K562 (cell line): ENCODE measurements around the gene FBXO15. TPM values are rescaled to one million over a fixed set of nuclear protein-coding genes. Genes with fewer than 3 reads are reported as not detected.

Source experiments
- ATAC-seq: fragments of 200-7000 bp; cut with Tn5 transposase; 3 replicates; pipeline ENCODE4 v1.9.1; 2020; ENCODE audit warnings: moderate library complexity
- BruUV-seq: library from RNA; stranded (reverse); fragments of 400-500 nt; replicated peaks from 2 replicates; lab custom pipeline; 2021; lab: Mats Ljungman, UMichigan
- CTCF ChIA-PET: fragments of 300-600 bp; formaldehyde crosslinking; extraction: SDS; loops from one replicate; lab custom pipeline; 2021; ENCODE audit warnings: low intra/inter-chr PET ratio; lab: Yijun Ruan, JAX
- POLR2A ChIA-PET: fragments of 300-600, 350-650 bp; sonication (Branson Sonifier 250); formaldehyde crosslinking; extraction: SDS; loops from one replicate; lab custom pipeline; 2021; ENCODE audit warnings: antibody characterized with exemption, inconsistent platforms; lab: Yijun Ruan, JAX
- DNase-seq, 4 experiments: peaks; one replicate each; pipeline versions ENCODE4 v3.0.0 to v3.0.0-alpha.2; 2011 to 2018; ENCODE audit warnings: low spot score in 3 of 4, mixed read lengths in 3 of 4; ENCODE audit errors: extremely low read depth in 1 of 4
- FAIRE-seq: peaks from 2 replicates; lab custom pipeline; 2011; peaks lifted over from hg19 to GRCh38; lab: Jason Lieb, UNC
- H2AFZ ChIP-seq: 2 replicates; pipeline ENCODE4 v1.6.0; 2011; ENCODE audit warnings: low read depth, low read length, control low read depth, inconsistent platforms
- H3K27ac ChIP-seq: fragments of 200-600 bp; 3 replicates; pipeline ENCODE4 v1.8.0; 2011; ENCODE audit warnings: low read depth, mild to moderate bottlenecking, control low read depth, inconsistent platforms, low read length, moderate library complexity, mixed read lengths; ENCODE audit errors: extremely low read depth
- H3K27me3 ChIP-seq, 2 experiments: fragments of 300-600 bp in 1 of 2; 2 replicates in 1 of 2; 3 replicates in 1 of 2; pipeline versions ENCODE4 v1.6.0 to v1.8.0; 2011; ENCODE audit warnings: inconsistent platforms in 2 of 2, low read length in 2 of 2, mild to moderate bottlenecking in 1 of 2, mixed read lengths in 1 of 2, moderate library complexity in 1 of 2; ENCODE audit not compliant: control insufficient read depth in 2 of 2, insufficient read depth in 2 of 2
- H3K36me3 ChIP-seq: fragments of 300-600 bp; 3 replicates; pipeline ENCODE4 v1.8.0; 2011; ENCODE audit warnings: mild to moderate bottlenecking, low read length, inconsistent platforms; ENCODE audit not compliant: control insufficient read depth, insufficient read depth
- H3K4me1 ChIP-seq, 2 experiments: fragments of 200-600 bp in 1 of 2; replicated peaks in 1 of 2; 2 replicates in 1 of 2; 3 replicates in 1 of 2; pipeline versions ENCODE4 v1.5.1 to v1.8.0; 2011; ENCODE audit warnings: inconsistent platforms in 2 of 2, low read length in 2 of 2, mild to moderate bottlenecking in 1 of 2, mixed read lengths in 1 of 2, moderate library complexity in 1 of 2; ENCODE audit not compliant: control insufficient read depth in 2 of 2, insufficient read depth in 2 of 2
- H3K4me2 ChIP-seq: 2 replicates; pipeline ENCODE4 v1.6.1; 2011; ENCODE audit warnings: low read length, control low read depth, inconsistent platforms, mixed read lengths; ENCODE audit not compliant: insufficient read depth
- H3K4me3 ChIP-seq: fragments of 200-600 bp; sonication (generic), shearing (Covaris generic); 2 replicates; pipeline ENCODE4 v1.5.1; 2016; ENCODE audit warnings: control low read depth, inconsistent platforms
- H3K79me2 ChIP-seq: fragments of 200-600 bp; 3 replicates; pipeline ENCODE4 v1.8.0; 2011; ENCODE audit warnings: low read length, inconsistent platforms; ENCODE audit not compliant: control insufficient read depth, insufficient read depth
- H3K9ac ChIP-seq, 2 experiments: 2 replicates each; pipeline versions ENCODE4 v1.6.0 to v1.6.1; 2011; ENCODE audit warnings: low read depth in 2 of 2, low read length in 2 of 2, control low read depth in 1 of 2, inconsistent platforms in 1 of 2, mild to moderate bottlenecking in 1 of 2, mixed read lengths in 1 of 2; ENCODE audit not compliant: insufficient read depth in 1 of 2
- H3K9me1 ChIP-seq: one replicate; pipeline ENCODE4 v1.6.0; 2011; ENCODE audit warnings: inconsistent platforms, mild to moderate bottlenecking, low read length, moderate library complexity; ENCODE audit not compliant: control insufficient read depth, insufficient read depth
- H3K9me3 ChIP-seq: replicated peaks from 2 replicates; pipeline ENCODE4 v1.5.1; 2011; ENCODE audit warnings: low read depth, low read length, inconsistent platforms; ENCODE audit not compliant: control insufficient read depth, insufficient read depth
- H4K20me1 ChIP-seq: replicated peaks from 2 replicates; pipeline ENCODE4 v1.6.1; 2011; ENCODE audit warnings: low read length, inconsistent platforms, mixed read lengths; ENCODE audit not compliant: control insufficient read depth, insufficient read depth
- ATF7 ChIP-seq: fragments of 450-650 bp; IDR thresholded peaks from 2 replicates; pipeline ENCODE4 v1.7.1; 2014; ENCODE audit warnings: mild to moderate bottlenecking, moderate library complexity
- ILK ChIP-seq: fragments of 450-650 bp; IDR thresholded peaks from 2 replicates; pipeline ENCODE4 v1.6.1; 2016; ENCODE audit warnings: missing genetic modification characterization, low read depth, mild to moderate bottlenecking, missing compliant biosample characterization, moderate library complexity, borderline replicate concordance
- IRF2 ChIP-seq: sonication (generic); formaldehyde crosslinking; IDR thresholded peaks from 2 replicates; pipeline ENCODE4 v1.8.1; 2022; ENCODE audit warnings: mild to moderate bottlenecking, missing genetic modification reagents
- KDM1A ChIP-seq, 2 experiments: fragments of 450-650 bp; IDR thresholded peaks; 2 replicates each; pipeline ENCODE4 v1.6.1; 2016; ENCODE audit warnings: mild to moderate bottlenecking in 2 of 2
- LCOR ChIP-seq: sonication (generic); formaldehyde crosslinking; IDR thresholded peaks from 2 replicates; pipeline ENCODE4 v1.8.0; 2022; ENCODE audit warnings: mild to moderate bottlenecking, missing genetic modification reagents
- NCOA1 ChIP-seq: fragments of 450-650 bp; IDR thresholded peaks from 2 replicates; pipeline ENCODE4 v1.6.1; 2016; ENCODE audit warnings: low read depth
- SAFB2 ChIP-seq: fragments of 200-400 bp; formaldehyde crosslinking; IDR thresholded peaks from 2 replicates; pipeline ENCODE4 v1.6.1; 2018; ENCODE audit warnings: borderline replicate concordance, low read length, low read depth, moderate library complexity; ENCODE audit not compliant: severe bottlenecking
- TAF1 ChIP-seq: IDR thresholded peaks from 2 replicates; pipeline ENCODE4 v1.6.1; 2011; ENCODE audit warnings: mild to moderate bottlenecking, low read length, moderate library complexity; ENCODE audit not compliant: insufficient read depth, control insufficient read depth, severe bottlenecking; ENCODE audit errors: extremely low read depth
- TAF9B ChIP-seq: fragments of 450-650 bp; IDR thresholded peaks from 2 replicates; pipeline ENCODE4 v1.6.1; 2018; ENCODE audit warnings: mild to moderate bottlenecking; ENCODE audit not compliant: partially characterized antibody
- TCF7L2 ChIP-seq: fragments of 150-350 bp; IDR thresholded peaks from 2 replicates; pipeline ENCODE4 v1.6.1; 2016; ENCODE audit warnings: low read depth, mild to moderate bottlenecking, low read length, moderate library complexity
- ZNF24 ChIP-seq: fragments of 450-650 bp; IDR thresholded peaks from 2 replicates; pipeline ENCODE4 v1.6.1; 2016
- ZNF592 ChIP-seq: fragments of 450-650 bp; IDR thresholded peaks from 2 replicates; pipeline ENCODE4 v1.6.1; 2017; ENCODE audit warnings: antibody characterized with exemption, mild to moderate bottlenecking
- ZNF778 ChIP-seq: fragments of 450-650 bp; formaldehyde crosslinking; IDR thresholded peaks from 2 replicates; pipeline ENCODE4 v1.4.0; 2020; ENCODE audit warnings: mild to moderate bottlenecking, moderate library complexity
- WGBS: fragments of 100-300 bp; shearing (Covaris generic); methylation state at CpG from one replicate; pipeline ENCODE4 v1.1.6; 2016; ENCODE audit warnings: low coverage, mixed read lengths; ENCODE audit not compliant: insufficient coverage; ENCODE audit errors: missing lambda C conversion rate; 5-methylcytosine and 5-hydroxymethylcytosine counted together
- in situ Hi-C: fragments of 300-500 bp; cut with MboI; formaldehyde crosslinking; loops from 4 replicates; pipeline ENCODE4 v1.15.0; 2018; ENCODE audit warnings: inconsistent platforms, mixed read lengths
- intact Hi-C: fragments of 100-400 bp; cut with micrococcal nuclease; formaldehyde crosslinking; loops from 2 replicates; pipeline ENCODE4 v1.14.2; 2022
- polyA plus RNA-seq, 8 experiments: library from polyadenylated mRNA; depleted of rRNA in 4 of 8; stranded (reverse) in 5 of 8; unstranded in 3 of 8; fragments of >200 nt; fragmentation: Nextera tagmentation in 2 of 8; fragmentation: Illumina TruSeq in 1 of 8; extraction: Ambion mirVana in 2 of 8; extraction: Trizol in 1 of 8; gene quantifications; 2 replicates each; pipeline versions ENCODE4 v1.2.1 to v1.2.3, GENCODE V29; 2011 to 2014; ENCODE audit warnings: inconsistent platforms in 1 of 8, missing spikeins in 1 of 8
- total RNA-seq, 7 experiments: library from RNA; depleted of rRNA in 6 of 7; stranded (reverse); fragments of >200 nt in 6 of 7; fragmentation: Illumina TruSeq in 2 of 7; extraction: Trizol in 2 of 7; gene quantifications; 2 replicates each; pipeline versions ENCODE4 v1.2.1 to v1.2.3, GENCODE V29; 2011 to 2021; ENCODE audit warnings: low replicate concordance in 1 of 7

FBXO15 gene
- total and polyA plus RNA-seq, 9 of the 15 experiments (the other 6 are each of a cell fraction or from before 2014, with no cell fraction given) = 0.07 to 0.43 (median 0.27) TPM; not detected in 1

GRCh38 chr18:74128159-74128558 lies 19.5 kb downstream of the FBXO15 start (continued):
- TF ChIP-seq IRF2 (CRISPR knock-in tag) (no peak), TCF7L2 (no peak)

GRCh38 chr18:74126684-74127655 lies 20.7 kb downstream of the FBXO15 start:
- H4K20me1 ChIP-seq = no peaks in the 10 kb centered on the region
- DNase-seq (no peak), ATAC-seq (no peak), FAIRE-seq (no peak)
- no peak overlapping the region for H3K4me2 ChIP-seq
- H2AFZ ChIP-seq = no peak overlapping the region
- WGBS = under 1% methylated on average over 9 of the region's 10 CpGs
- no peak overlapping the region for H3K4me3 ChIP-seq
- in situ Hi-C loops (no loop called here), intact Hi-C loops (no loop called here)
- no peaks in the 10 kb centered on the region for H3K4me1 ChIP-seq
- H3K9me1 ChIP-seq = no peaks in the 10 kb centered on the region
- no peaks in the 10 kb centered on the region for H3K79me2 ChIP-seq
- no peak overlapping the region for H3K9ac ChIP-seq
- POLR2A ChIA-PET = interaction anchor here (0.6 kb wide), 1 partner anchor 491 kb away, joined by 3 read pairs; no protein-coding TSS in a partner anchor
- no peaks in the 10 kb centered on the region for H3K36me3 ChIP-seq
- peaks cover 9 to 20% of the 10 kb centered on the region in 2 experiments; a peak in 4 of 5 replicates for H3K27me3 ChIP-seq
- CTCF ChIA-PET = no interaction called here
- no peak overlapping the region for H3K27ac ChIP-seq
- no peaks in the 10 kb centered on the region for H3K9me3 ChIP-seq
- no TSS peak for BruUV-seq
- TF ChIP-seq LCOR (CRISPR knock-in tag) (no peak), ZNF778 (CRISPR knock-in tag) (no peak), SAFB2 (no peak), KDM1A (IDR thresholded peaks at IDR 0.05) (no peak), TAF1 (no peak), ILK (tag) (no peak), TAF9B (no peak), NCOA1 (no peak), ZNF24 (no peak), ATF7 (no peak), ZNF592 (no peak)
